Stimulated activated CD8-positive, alpha-beta memory T cell treated with anti-CD3 and anti-CD28 coated beads, Interleukin-2, amount 100 ng/mL, for 1 hour (primary cell): ENCODE data around the gene EVX2.

Source experiments
- DNase-seq, 2 donors: peaks; one replicate each; pipeline ENCODE4 v3.0.0-alpha.2; 2020; ENCODE audit warnings: low read depth in 2 of 2

The EVX2 gene

GRCh38 chr2:176082824-176083751 is 674 bp downstream of the EVX2 start:
- no peak for DNase-seq

GRCh38 chr2:176082525-176082823 is 1.3 kb downstream of the EVX2 start:
- DNase-seq: no peak

- no peak for DNase-seq
Observed at GRCh38 chr2:176081837-176082524, 1.8 kb downstream of the EVX2 start.

- no peak for DNase-seq
Observed at GRCh38 chr2:176081376-176081836, 2.4 kb downstream of the EVX2 start.

DNA sequence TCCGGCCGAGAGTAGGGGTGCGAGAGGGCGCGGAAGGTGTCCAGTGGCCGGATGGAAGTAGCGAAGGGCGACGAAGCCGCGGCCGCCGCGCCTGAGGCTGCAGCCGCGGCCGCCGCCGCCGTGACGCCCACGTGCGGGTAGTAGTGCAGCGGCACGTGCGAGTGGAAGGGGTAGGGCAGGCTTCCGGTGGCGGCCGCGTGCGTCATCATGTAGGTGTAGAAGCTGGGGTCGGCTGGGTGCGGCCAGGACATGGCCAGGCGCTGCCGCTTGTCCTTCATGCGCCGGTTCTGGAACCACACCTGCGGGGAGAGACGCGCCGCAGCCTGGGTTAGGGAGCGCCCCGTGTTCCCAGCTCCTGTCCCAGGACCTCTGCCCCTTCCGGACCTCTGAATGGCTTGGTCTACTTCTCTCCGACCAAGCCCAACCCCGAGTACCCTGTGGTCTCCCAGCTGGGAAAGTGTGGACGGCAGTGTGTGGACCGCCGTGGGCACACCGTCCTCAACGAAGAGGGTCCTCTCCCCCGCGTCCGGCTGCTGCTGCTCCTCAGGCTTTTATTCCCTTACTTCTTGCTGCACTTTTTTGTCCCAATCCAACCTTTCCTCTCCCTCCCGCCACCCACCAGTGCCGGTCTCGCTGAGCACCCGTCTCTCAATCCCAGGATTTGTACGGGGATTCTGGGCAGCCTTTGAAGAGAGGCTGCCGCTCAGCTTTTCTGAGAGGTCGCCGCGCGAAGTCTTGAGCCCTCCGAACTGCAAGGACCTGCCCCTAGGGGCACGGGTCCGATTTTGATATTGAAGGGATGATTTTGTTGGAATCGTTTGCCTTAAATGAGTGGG is 3.0 kb downstream of the EVX2 start:
- DNase-seq: no peak

DNA sequence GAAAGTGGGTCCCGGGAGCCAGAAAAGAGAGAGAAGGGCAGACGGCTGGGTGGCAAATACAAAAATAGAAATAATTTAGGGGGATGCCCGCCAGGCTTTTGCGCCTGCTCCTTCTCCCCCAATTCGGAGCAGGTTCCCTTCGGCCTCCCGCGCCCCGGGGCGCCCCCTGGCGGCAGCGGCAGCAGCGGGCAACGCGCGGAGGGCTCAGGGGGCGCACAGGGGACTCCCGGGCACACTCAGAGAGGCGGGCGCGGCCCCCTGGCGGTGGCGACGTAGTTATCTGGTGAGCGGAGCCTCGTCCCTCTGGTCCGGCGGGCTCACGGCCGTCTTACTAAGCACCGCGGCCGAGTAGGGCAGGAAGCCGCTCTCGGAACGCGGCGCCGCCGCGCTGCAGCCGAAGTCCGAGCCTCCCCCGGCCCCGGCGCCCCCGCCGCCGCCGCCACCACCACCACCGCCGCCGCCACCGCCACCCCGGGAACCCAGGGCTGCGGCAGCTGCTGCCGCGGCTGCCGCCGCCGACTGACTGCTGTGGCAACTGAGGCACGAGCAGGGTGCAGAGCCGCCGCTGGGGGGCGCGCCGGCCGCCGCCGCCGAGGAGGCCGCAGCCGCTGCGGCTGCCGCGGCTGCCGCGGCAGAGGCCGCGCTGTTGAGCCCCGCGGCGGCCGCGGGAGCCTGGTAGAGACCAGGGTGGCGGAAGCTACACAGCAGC is 3.8 kb downstream of the EVX2 start:
- no peak for DNase-seq

GRCh38 chr2:176079285-176079830 is 4.4 kb downstream of the EVX2 start:
- no peak for DNase-seq

- DNase-seq: no peak
Observed at GRCh38 chr2:176078541-176079284, 5.0 kb downstream of the EVX2 start.

- no peak for DNase-seq
Observed at GRCh38 chr2:176076796-176077195, 7.0 kb downstream of the EVX2 start.

DNA sequence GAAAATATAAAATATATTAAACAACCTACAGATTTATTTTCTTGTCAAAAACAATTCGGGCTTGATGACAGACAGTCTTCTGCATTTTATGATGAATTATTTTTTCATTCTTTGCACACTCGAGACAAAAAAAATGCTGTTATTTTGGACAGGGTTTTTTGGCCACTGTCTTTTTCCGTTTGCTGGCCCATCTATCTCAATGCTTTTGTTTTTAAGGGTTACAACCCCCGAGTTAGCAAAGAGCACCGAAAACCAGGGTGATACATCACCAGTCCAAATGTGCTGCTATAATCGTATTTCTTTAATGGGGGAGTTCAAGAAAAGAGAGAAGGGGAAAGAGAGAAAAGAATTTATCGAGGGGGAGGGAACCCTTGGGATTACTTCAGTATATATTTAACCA is 7.7 kb downstream of the EVX2 start:
- DNase-seq: no peak

DNA sequence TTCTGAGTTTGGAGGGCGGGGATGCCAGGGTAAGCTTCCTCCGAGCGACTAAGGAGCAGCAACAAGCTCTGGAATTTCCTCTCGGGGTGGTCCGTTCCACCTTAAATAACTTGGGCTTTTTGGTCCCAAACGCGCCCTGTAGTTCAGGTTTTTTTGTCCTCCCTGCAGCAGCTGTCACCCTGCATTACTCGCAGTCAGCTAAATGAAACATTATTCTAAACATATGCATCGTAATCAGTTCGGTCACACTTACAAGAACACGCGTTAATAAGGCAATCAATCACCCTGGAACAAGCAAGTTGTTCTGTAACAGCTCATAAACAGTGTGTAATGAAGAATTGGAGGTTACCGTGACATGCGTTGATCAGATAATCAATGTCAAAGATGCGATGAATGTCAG is 8.3 kb downstream of the EVX2 start:
- no peak for DNase-seq

- DNase-seq: no peak
Observed at GRCh38 chr2:176074919-176075425, 8.8 kb downstream of the EVX2 start.

DNA sequence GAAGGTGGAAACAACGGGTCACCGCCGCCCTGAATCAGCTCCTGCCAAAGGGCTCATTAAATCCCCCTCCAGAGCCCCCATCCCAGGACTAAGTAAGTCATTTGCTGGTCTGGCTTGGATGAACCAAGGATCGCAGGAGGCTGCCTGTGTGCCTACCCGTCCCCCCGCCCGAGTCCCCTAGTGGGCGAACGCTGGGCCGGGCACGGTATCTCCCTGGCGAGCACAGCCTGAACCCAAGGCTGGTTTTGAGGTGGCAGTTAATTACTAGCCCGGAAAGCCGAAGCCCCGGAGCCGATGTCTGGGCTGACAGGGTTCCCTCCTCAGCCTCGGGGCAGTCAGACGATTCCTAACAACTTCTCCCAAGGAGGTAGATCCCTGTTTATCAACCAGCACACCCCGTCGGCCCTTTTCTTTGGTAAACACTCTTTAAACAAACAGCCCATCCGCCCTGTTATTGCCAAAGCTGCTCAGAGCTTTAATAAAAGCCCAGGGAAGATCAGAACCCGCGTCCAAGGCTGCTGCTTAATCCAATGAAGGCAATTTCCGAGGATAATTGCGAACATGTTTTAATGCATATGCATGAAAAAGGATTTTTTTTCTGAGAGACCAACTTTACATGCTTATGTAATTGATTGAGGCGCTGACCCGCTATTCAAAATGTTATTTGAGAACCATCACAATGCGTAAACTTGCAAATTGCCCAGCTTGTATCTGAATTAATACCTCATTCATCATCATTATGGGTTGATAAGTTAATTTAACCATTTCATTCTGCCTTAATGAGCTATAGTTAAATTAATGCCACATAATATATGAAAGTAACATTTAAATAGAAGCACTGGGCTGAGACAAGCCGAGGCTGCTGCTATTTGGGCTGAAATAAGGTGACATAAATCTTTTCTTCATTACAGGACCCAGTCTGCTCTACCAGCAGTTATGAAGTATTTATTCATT is 10.5 kb downstream of the EVX2 start:
- no peak for DNase-seq

DNA sequence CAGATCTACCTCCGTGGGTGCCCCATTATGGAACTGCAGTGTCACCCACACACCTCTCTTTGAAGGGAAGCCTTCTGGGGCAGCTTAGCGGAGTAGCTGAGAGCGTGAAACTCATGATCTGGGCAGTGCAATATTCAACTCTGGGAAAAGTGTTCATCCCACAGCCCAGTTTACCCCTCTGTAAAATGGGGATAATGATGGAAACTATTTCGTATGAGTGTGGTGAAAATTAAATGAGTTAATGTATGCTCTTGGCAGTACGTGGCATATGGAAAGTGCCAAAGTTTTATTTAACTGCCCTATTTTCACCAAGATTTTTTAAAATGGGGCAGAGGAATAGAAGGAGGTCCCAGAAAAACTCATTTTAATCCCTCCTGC is 11.5 kb downstream of the EVX2 start:
- no peak for DNase-seq

- no peak for DNase-seq
Observed at GRCh38 chr2:176071330-176072291, 12.2 kb downstream of the EVX2 start.

DNA sequence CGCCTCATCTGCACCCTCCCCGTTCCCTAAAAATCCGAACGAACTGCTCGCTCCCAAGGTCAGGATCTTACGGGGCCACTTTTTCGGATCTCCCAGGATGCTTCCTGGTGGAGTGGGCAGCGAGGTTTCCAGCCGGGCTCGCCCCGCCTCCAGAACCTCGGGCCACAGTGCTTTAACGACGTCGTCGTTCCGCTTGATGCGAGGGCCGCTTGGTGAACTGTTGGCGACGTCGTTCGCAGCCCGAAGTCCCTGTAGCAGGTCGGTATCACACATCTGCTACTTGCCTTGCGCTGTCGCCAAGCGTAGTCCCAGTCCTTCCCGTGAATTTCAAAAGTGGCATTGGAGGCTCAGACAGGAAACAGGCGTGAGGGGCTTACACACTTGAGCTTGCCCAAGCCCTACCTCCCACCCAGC is 15.3 kb downstream of the EVX2 start:
- no peak for DNase-seq

GRCh38 chr2:176067589-176068418 is 16.0 kb downstream of the EVX2 start:
- no peak for DNase-seq
